H9 (cell line): ENCODE measurements around the gene GIGYF1. TPM values are rescaled to one million over a fixed set of nuclear protein-coding genes. Genes with fewer than 3 reads are reported as not detected.

Experiments
- DNase-seq: peaks from one replicate; pipeline ENCODE4 v3.0.0-alpha.2; 2017
- H2AFZ ChIP-seq: one replicate; pipeline ENCODE4 v1.6.1; 2013; ENCODE audit warnings: mild to moderate bottlenecking, low read length, control low read depth, moderate library complexity
- H2AK5ac ChIP-seq: 2 replicates; pipeline ENCODE4 v1.6.1; 2013; ENCODE audit warnings: low read length, control low read depth, mixed read lengths; ENCODE audit not compliant: insufficient read length
- H2BK120ac ChIP-seq: one replicate; pipeline ENCODE4 v1.6.1; 2013; ENCODE audit warnings: low read depth, mild to moderate bottlenecking, low read length, control low read depth, inconsistent platforms; ENCODE audit not compliant: poor library complexity, severe bottlenecking
- H2BK12ac ChIP-seq: 2 replicates; pipeline ENCODE4 v1.6.1; 2013; ENCODE audit warnings: low read length, control low read depth, mixed read lengths, low read depth; ENCODE audit not compliant: insufficient read length
- H2BK15ac ChIP-seq: 2 replicates; pipeline ENCODE4 v1.6.1; 2013; ENCODE audit warnings: low read depth, low read length, control low read depth
- H2BK20ac ChIP-seq: one replicate; pipeline ENCODE4 v1.6.1; 2013; ENCODE audit warnings: low read depth, mild to moderate bottlenecking, low read length, control low read depth, inconsistent platforms; ENCODE audit not compliant: poor library complexity, severe bottlenecking
- H2BK5ac ChIP-seq: 2 replicates; pipeline ENCODE4 v1.6.1; 2013; ENCODE audit warnings: low read length, control low read depth, mixed read lengths; ENCODE audit not compliant: insufficient read length
- H3K14ac ChIP-seq: 2 replicates; pipeline ENCODE4 v1.6.1; 2013; ENCODE audit warnings: low read length, control low read depth; ENCODE audit not compliant: insufficient read depth
- H3K18ac ChIP-seq: 2 replicates; pipeline ENCODE4 v1.6.1; 2013; ENCODE audit warnings: low read depth, mild to moderate bottlenecking, mixed read lengths, low read length, control low read depth; ENCODE audit not compliant: insufficient read length
- H3K23ac ChIP-seq: 2 replicates; pipeline ENCODE4 v1.6.1; 2013; ENCODE audit warnings: low read length, control low read depth, mixed read lengths, low read depth; ENCODE audit not compliant: insufficient read length
- H3K23me2 ChIP-seq: 2 replicates; pipeline ENCODE4 v1.6.1; 2013; ENCODE audit warnings: low read depth, mild to moderate bottlenecking, mixed read lengths, low read length, control low read depth; ENCODE audit not compliant: insufficient read length, poor library complexity, severe bottlenecking
- H3K27ac ChIP-seq: 2 replicates; pipeline ENCODE4 v1.5.1; 2013; ENCODE audit warnings: low read length, control low read depth, mixed read lengths, low read depth; ENCODE audit not compliant: insufficient read length
- H3K27me3 ChIP-seq: 2 replicates; pipeline ENCODE4 v1.6.1; 2013; ENCODE audit warnings: low read length, control low read depth, inconsistent platforms; ENCODE audit not compliant: insufficient read depth
- H3K4ac ChIP-seq: 2 replicates; pipeline ENCODE4 v1.6.1; 2013; ENCODE audit warnings: low read depth, mild to moderate bottlenecking, control low read depth, inconsistent platforms, low read length, moderate library complexity
- H3K4me1 ChIP-seq: 2 replicates; pipeline ENCODE4 v1.6.1; 2013; ENCODE audit warnings: low read length, control low read depth, inconsistent platforms; ENCODE audit not compliant: insufficient read depth
- H3K4me2 ChIP-seq: 2 replicates; pipeline ENCODE4 v1.6.1; 2013; ENCODE audit warnings: low read length, control low read depth, mixed read lengths; ENCODE audit not compliant: insufficient read length, insufficient read depth
- H3K56ac ChIP-seq: 2 replicates; pipeline ENCODE4 v1.6.1; 2013; ENCODE audit warnings: low read depth, mild to moderate bottlenecking, mixed read lengths, low read length, control low read depth; ENCODE audit not compliant: insufficient read length
- H3K79me1 ChIP-seq: 2 replicates; pipeline ENCODE4 v1.6.1; 2013; ENCODE audit warnings: low read depth, mild to moderate bottlenecking, moderate library complexity, low read length, control low read depth, inconsistent platforms; ENCODE audit not compliant: insufficient read depth, poor library complexity, severe bottlenecking
- H3K79me2 ChIP-seq: 2 replicates; pipeline ENCODE4 v1.6.1; 2013; ENCODE audit warnings: low read length, control low read depth, inconsistent platforms; ENCODE audit not compliant: insufficient read depth
- H3K9ac ChIP-seq: 2 replicates; pipeline ENCODE4 v1.6.1; 2013; ENCODE audit warnings: low read length, control low read depth, mixed read lengths; ENCODE audit not compliant: insufficient read length; ENCODE audit errors: extremely low read depth
- H3K9me3 ChIP-seq: one replicate; pipeline ENCODE4 v1.6.1; 2013; ENCODE audit warnings: low read depth, low read length, inconsistent platforms; ENCODE audit not compliant: control insufficient read depth
- H3T11ph ChIP-seq: one replicate; pipeline ENCODE4 v1.6.1; 2013; ENCODE audit warnings: mild to moderate bottlenecking, low read length, control low read depth, inconsistent platforms
- H4K20me1 ChIP-seq: one replicate; pipeline ENCODE4 v1.6.1; 2013; ENCODE audit not compliant: control insufficient read depth, insufficient read length, insufficient read depth
- H4K5ac ChIP-seq: 2 replicates; pipeline ENCODE4 v1.6.1; 2013; ENCODE audit warnings: low read depth, mild to moderate bottlenecking, mixed read lengths, low read length, control low read depth; ENCODE audit not compliant: insufficient read length
- H4K8ac ChIP-seq: replicated peaks from 2 replicates; pipeline ENCODE4 v1.6.1; 2013; ENCODE audit warnings: low read length, control low read depth, mixed read lengths, low read depth; ENCODE audit not compliant: insufficient read length
- H4K91ac ChIP-seq: 2 replicates; pipeline ENCODE4 v1.6.1; 2013; ENCODE audit warnings: low read depth, mild to moderate bottlenecking, moderate library complexity, mixed read lengths, low read length, control low read depth; ENCODE audit not compliant: insufficient read length
- H3K27ac Mint-ChIP-seq, 3 experiments: 2 replicates in 2 of 3; 3 replicates in 1 of 3; pipeline ENCODE4 v1.8.0; 2020 to 2021; ENCODE audit warnings: mixed read lengths in 3 of 3, mild to moderate bottlenecking in 1 of 3, moderate library complexity in 1 of 3
- H3K27me3 Mint-ChIP-seq: 2 replicates; pipeline ENCODE4 v1.8.0; 2021; ENCODE audit warnings: low read depth, mild to moderate bottlenecking, moderate library complexity, mixed read lengths
- H3K36me3 Mint-ChIP-seq, 3 experiments: 2 replicates in 2 of 3; 3 replicates in 1 of 3; pipeline ENCODE4 v1.8.0; 2020 to 2021; ENCODE audit warnings: low read depth in 3 of 3, mixed read lengths in 3 of 3; ENCODE audit not compliant: insufficient read depth in 1 of 3
- H3K4me1 Mint-ChIP-seq, 2 experiments: 2 replicates each; pipeline ENCODE4 v1.8.0; 2020; ENCODE audit warnings: mixed read lengths in 2 of 2
- H3K4me3 Mint-ChIP-seq, 2 experiments: 2 replicates in 1 of 2; 3 replicates in 1 of 2; pipeline ENCODE4 v1.8.0; 2020 to 2021; ENCODE audit warnings: mild to moderate bottlenecking in 2 of 2, mixed read lengths in 2 of 2, moderate library complexity in 1 of 2
- H3K9me3 Mint-ChIP-seq, 2 experiments: 2 replicates in 1 of 2; 3 replicates in 1 of 2; pipeline ENCODE4 v1.8.0; 2020; ENCODE audit warnings: mild to moderate bottlenecking in 2 of 2, mixed read lengths in 2 of 2, moderate library complexity in 1 of 2
- WGBS: extraction: QIAGEN DNeasy Blood & Tissue Kit; methylation state at CpG from one replicate; pipeline ENCODE4 v1.1.7; 2013; ENCODE audit warnings: missing lambda C conversion rate, low lambda C conversion rate, mixed read lengths; ENCODE audit not compliant: insufficient read length; ENCODE audit errors: extremely low coverage; 5-methylcytosine and 5-hydroxymethylcytosine counted together
- total RNA-seq: library from RNA; stranded (reverse); gene quantifications from 2 replicates; pipeline ENCODE4 v1.2.1, GENCODE V29; 2021
- TF ChIP-seq, protein P1 (sequence below): fragments of 200-600 bp; sonication (generic); conservative IDR thresholded peaks from 3 replicates; pipeline ENCODE4 v1.8.0; 2021; ENCODE audit warnings: antibody characterized with exemption, mild to moderate bottlenecking

Gene GIGYF1
- total RNA-seq, 1 experiment from 2014 or later: 104 TPM

DNA sequence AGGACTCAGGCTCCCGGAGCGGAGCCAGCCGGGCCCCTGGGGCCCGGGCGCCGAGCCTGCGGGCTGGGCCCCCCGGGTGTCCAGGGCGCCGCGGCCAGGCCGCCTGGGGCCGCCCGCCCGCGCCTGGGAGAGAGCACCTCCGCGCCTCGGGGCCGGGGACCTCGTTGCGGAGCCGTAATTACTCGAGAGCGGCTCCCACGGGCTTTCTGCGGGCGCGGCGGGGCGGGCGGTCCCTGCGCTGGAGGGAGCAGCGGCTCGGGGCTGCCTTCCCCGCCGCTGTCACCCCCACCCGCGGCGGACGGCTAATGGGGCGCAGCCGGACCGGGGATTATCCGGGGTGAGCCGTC is 19.0 kb downstream of the GIGYF1 start:
- H3K9ac ChIP-seq: no peak overlapping the region
- WGBS: no CpG with 5 or more reads among the region's 46 CpGs

More for the DNA sequence above, 19.0 kb downstream of the GIGYF1 start:
- Histone ChIP-seq H3K9me3 (no peaks in the 10 kb centered on the region), H2BK20ac (no peak overlapping the region), H3K79me1 (no peaks in the 10 kb centered on the region), H2AFZ (no peak overlapping the region), H2BK12ac (no peak overlapping the region), H3K23ac (no peak overlapping the region), H3K14ac (no peak overlapping the region), H2BK5ac (no peak overlapping the region), H3K4me2 (peak overlapping the region; percentile 75), H3K18ac (no peak overlapping the region), H3K27me3 (no peaks in the 10 kb centered on the region), H2BK120ac (no peak overlapping the region), H3T11ph (no peak overlapping the region), H3K27ac (no peak overlapping the region), H2AK5ac (no peak overlapping the region), H4K5ac (no peak overlapping the region), H4K91ac (no peak overlapping the region), H3K23me2 (peaks cover 20% of the 10 kb centered on the region), H4K8ac (no peak overlapping the region), H3K79me2 (no peaks in the 10 kb centered on the region), H4K20me1 (no peaks in the 10 kb centered on the region), H3K4me1 (no peaks in the 10 kb centered on the region), H3K56ac (no peak overlapping the region), H3K4ac (no peak overlapping the region), H2BK15ac (no peak overlapping the region)
- no peak overlapping the region for H3K27ac Mint-ChIP-seq
- TF ChIP-seq, protein P1, sequence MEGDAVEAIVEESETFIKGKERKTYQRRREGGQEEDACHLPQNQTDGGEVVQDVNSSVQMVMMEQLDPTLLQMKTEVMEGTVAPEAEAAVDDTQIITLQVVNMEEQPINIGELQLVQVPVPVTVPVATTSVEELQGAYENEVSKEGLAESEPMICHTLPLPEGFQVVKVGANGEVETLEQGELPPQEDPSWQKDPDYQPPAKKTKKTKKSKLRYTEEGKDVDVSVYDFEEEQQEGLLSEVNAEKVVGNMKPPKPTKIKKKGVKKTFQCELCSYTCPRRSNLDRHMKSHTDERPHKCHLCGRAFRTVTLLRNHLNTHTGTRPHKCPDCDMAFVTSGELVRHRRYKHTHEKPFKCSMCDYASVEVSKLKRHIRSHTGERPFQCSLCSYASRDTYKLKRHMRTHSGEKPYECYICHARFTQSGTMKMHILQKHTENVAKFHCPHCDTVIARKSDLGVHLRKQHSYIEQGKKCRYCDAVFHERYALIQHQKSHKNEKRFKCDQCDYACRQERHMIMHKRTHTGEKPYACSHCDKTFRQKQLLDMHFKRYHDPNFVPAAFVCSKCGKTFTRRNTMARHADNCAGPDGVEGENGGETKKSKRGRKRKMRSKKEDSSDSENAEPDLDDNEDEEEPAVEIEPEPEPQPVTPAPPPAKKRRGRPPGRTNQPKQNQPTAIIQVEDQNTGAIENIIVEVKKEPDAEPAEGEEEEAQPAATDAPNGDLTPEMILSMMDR: no peak
- H3K9me3 Mint-ChIP-seq: no peaks in the 10 kb centered on the region
- peaks cover 30% of the 10 kb centered on the region for H3K27me3 Mint-ChIP-seq
- H3K4me1 Mint-ChIP-seq: peaks cover 6 to 15% of the 10 kb centered on the region in 2 experiments
- DNase-seq: no peak
- peaks cover 10 to 28% (median 25%) of the 10 kb centered on the region in 3 experiments; a peak in 6 of 7 replicates for H3K36me3 Mint-ChIP-seq
- H3K4me3 Mint-ChIP-seq: peak overlapping the region; percentile 83 to 92; a peak in 3 of 5 replicates
